Urothelium cell line (cell line): ENCODE measurements around the gene PRPF19.

Experiments
- DNase-seq: peaks from one replicate; pipeline ENCODE4 v3.0.0; 2011; ENCODE audit warnings: low spot score, mixed read lengths
- FAIRE-seq: peaks from 2 replicates; lab custom pipeline; 2011; peaks lifted over from hg19 to GRCh38; lab: Jason Lieb, UNC

The PRPF19 gene

DNA sequence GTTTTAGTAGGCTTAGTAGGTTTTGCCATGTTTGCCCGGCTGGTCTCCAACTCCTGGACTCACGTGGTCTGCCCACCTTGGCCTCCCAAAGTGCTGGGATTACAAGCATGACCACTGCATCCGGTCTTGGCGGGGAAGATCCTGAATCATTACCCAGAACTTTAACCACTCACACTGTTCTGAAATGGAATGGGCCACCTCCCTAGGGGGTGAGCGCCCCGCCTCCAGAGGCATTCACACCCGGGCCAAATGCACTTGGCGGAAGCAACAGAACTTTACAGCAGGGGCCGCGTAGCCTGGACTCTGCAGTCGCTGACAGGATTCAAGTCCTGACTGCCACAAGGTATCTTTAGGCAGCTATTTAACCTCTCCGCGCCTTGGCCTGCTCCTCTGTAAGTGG lies 59.1 kb downstream of the PRPF19 start:
- DNase-seq (no peak), FAIRE-seq (no peak)

- FAIRE-seq = no peak
- DNase-seq = no peak
Observed at GRCh38 chr11:60845338-60845737, 61.0 kb downstream of the PRPF19 start.

GRCh38 chr11:60844870-60845221 lies 61.5 kb downstream of the PRPF19 start:
- FAIRE-seq = no peak
- DNase-seq = no peak

DNA sequence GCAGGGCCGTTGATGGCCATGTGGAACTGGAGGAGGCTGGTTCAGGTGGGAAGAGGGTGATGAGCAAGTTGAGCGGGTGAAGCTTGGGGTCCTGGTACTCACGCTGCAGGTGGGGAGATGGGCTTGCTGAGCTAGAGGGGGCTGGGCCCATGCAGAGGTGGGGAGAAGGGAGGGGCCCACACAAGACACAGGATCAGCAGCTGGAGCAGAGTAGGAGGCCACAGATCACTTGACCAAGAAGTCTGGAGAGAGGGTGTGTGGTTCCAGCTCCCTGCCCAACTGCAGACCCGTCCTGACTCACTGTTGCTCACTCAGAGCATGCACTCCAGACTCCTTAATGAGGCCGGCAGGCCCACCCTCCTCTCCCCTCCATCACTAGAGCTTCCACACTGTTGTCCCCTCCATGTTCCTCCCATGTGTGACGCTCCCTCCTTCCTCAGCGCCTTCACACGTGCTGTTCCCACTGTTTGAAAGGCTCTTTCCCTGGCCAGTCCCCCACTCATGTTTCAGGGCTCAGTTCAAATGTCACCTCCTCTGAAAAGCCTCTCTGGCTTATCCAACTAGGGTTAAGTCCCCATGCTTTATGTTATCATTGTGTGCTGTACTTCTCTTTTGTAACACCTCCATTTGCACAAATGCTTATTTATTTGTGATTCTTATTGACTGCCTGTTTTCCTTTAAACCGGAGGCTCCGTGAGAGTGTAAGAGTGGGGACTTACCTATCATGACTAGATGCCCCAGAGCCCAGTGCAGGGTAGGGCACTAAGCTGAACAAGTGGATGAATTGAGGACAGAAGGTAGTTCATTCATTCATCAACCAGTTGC lies 62.1 kb downstream of the PRPF19 start:
- DNase-seq (no peak), FAIRE-seq (no peak)

GRCh38 chr11:60842668-60843600 lies 63.5 kb downstream of the PRPF19 start:
- DNase-seq = no peak

GRCh38 chr11:60841797-60842667 lies 64.4 kb downstream of the PRPF19 start, which contains the start of gene CCDC86:
CCDC86 (plus strand) TSS chr11:60842113; CDS start chr11:60842125, 12 bp downstream.
- peak; percentile 99 for DNase-seq

More at GRCh38 chr11:60842668-60843600, 63.5 kb downstream of the PRPF19 start:
- no peak for FAIRE-seq

More at GRCh38 chr11:60841797-60842667, 64.4 kb downstream of the PRPF19 start, which contains the start of gene CCDC86:
- FAIRE-seq = peak; percentile 91
